Astrocyte (in vitro differentiated cells and primary cell): ENCODE measurements around the gene RNF111. TPM values are rescaled to one million over a fixed set of nuclear protein-coding genes. Genes with fewer than 3 reads are reported as not detected.

Experiments used
- DNase-seq: peaks from one replicate; pipeline ENCODE4 v3.0.0-alpha.2; 2010; ENCODE audit warnings: low read depth
- FAIRE-seq: peaks from 2 replicates; lab custom pipeline; 2011; peaks lifted over from hg19 to GRCh38; lab: Jason Lieb, UNC
- H2AFZ ChIP-seq: 2 replicates; pipeline ENCODE4 v1.6.0; 2012; ENCODE audit warnings: low read depth, low read length, inconsistent platforms
- H3K27ac ChIP-seq: 2 replicates; pipeline ENCODE4 v1.5.1; 2011; ENCODE audit warnings: low read depth, low read length, inconsistent platforms
- H3K27me3 ChIP-seq: 2 replicates; pipeline ENCODE4 v1.6.0; 2011; ENCODE audit warnings: low read length, inconsistent platforms; ENCODE audit not compliant: insufficient read depth
- H3K36me3 ChIP-seq: 2 replicates; pipeline ENCODE4 v1.5.1; 2011; ENCODE audit warnings: low read length, inconsistent platforms; ENCODE audit not compliant: insufficient read depth
- H3K4me1 ChIP-seq: 2 replicates; pipeline ENCODE4 v1.5.1; 2011; ENCODE audit warnings: low read length, inconsistent platforms; ENCODE audit not compliant: insufficient read depth
- H3K4me2 ChIP-seq: 2 replicates; pipeline ENCODE4 v1.6.0; 2012; ENCODE audit warnings: low read length, inconsistent platforms
- H3K4me3 ChIP-seq: 2 replicates; pipeline ENCODE4 v1.5.1; 2011; ENCODE audit warnings: low read depth, mild to moderate bottlenecking, low read length, inconsistent platforms; ENCODE audit not compliant: insufficient read depth
- H3K79me2 ChIP-seq: 2 replicates; pipeline ENCODE4 v1.6.0; 2012; ENCODE audit warnings: mild to moderate bottlenecking, low read length, inconsistent platforms; ENCODE audit not compliant: insufficient read depth
- H3K9ac ChIP-seq: 2 replicates; pipeline ENCODE4 v1.6.0; 2012; ENCODE audit warnings: mild to moderate bottlenecking, low read length, inconsistent platforms
- H3K9me3 ChIP-seq: 2 replicates; pipeline ENCODE4 v1.5.1; 2012; ENCODE audit warnings: low read depth, mild to moderate bottlenecking, low read length, inconsistent platforms; ENCODE audit not compliant: insufficient read depth
- H4K20me1 ChIP-seq: 2 replicates; pipeline ENCODE4 v1.6.0; 2012; ENCODE audit warnings: low read length, inconsistent platforms; ENCODE audit not compliant: insufficient read depth
- H3K27ac Mint-ChIP-seq: one replicate; pipeline ENCODE4 v1.8.0; 2021; ENCODE audit warnings: mild to moderate bottlenecking, mixed read lengths; ENCODE audit not compliant: unreplicated experiment
- H3K27me3 Mint-ChIP-seq: one replicate; pipeline ENCODE4 v1.8.0; 2021; ENCODE audit warnings: low read depth, mixed read lengths; ENCODE audit not compliant: unreplicated experiment
- H3K36me3 Mint-ChIP-seq: one replicate; pipeline ENCODE4 v1.8.0; 2021; ENCODE audit warnings: low read depth, mixed read lengths; ENCODE audit not compliant: unreplicated experiment
- H3K4me1 Mint-ChIP-seq: one replicate; pipeline ENCODE4 v1.8.0; 2021; ENCODE audit warnings: low read depth, mixed read lengths; ENCODE audit not compliant: unreplicated experiment
- H3K4me3 Mint-ChIP-seq: one replicate; pipeline ENCODE4 v1.8.0; 2021; ENCODE audit warnings: mild to moderate bottlenecking, moderate library complexity, mixed read lengths; ENCODE audit not compliant: unreplicated experiment
- H3K9me3 Mint-ChIP-seq: one replicate; pipeline ENCODE4 v1.8.0; 2021; ENCODE audit warnings: mild to moderate bottlenecking, mixed read lengths; ENCODE audit not compliant: unreplicated experiment
- EZH2 ChIP-seq: IDR thresholded peaks from 2 replicates; pipeline ENCODE4 v1.6.1; 2012; ENCODE audit warnings: mild to moderate bottlenecking, low read length, inconsistent platforms; ENCODE audit not compliant: insufficient read depth
- total RNA-seq: library from RNA; stranded (reverse); gene quantifications from 2 replicates; pipeline ENCODE4 v1.2.1, GENCODE V29; 2021
- TF ChIP-seq, protein P1 (sequence below): IDR thresholded peaks from 2 replicates; pipeline ENCODE4 v1.5.1; 2011; ENCODE audit warnings: low read depth, mild to moderate bottlenecking, inconsistent platforms, low read length, moderate library complexity; ENCODE audit not compliant: insufficient read depth

RNF111 gene
- total RNA-seq, 1 donor from 2014 or later: 44.1 TPM

DNA sequence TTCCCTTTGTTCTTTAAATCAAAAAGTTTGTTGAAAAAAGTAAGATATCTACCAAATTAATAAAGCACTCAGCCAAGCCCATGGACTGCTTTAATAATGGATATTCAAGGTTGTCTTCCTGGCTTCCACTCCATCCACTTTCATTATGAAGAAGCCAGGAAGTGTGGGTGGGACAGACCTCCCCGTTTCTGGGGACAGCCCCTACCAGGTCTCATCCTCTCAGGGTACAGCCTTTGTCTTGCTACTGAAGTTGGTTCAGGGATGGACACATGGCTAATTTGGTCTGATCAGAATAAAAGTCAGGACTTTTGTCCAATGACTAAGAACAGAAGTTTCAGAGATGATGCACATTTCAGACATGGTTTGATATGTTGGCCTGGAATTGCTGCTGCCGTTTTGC, 150.1 kb downstream of the RNF111 start:
- Mint-ChIP-seq H3K27ac (no peak overlapping the region), H3K4me1 (peaks cover 5% of the 10 kb centered on the region), H3K27me3 (no peaks in the 10 kb centered on the region), H3K9me3 (no peaks in the 10 kb centered on the region), H3K4me3 (no peak overlapping the region), H3K36me3 (peaks cover 36% of the 10 kb centered on the region)
- H4K20me1 ChIP-seq: peaks cover 32% of the 10 kb centered on the region
- no peak for DNase-seq
- H3K4me1 ChIP-seq: no peaks in the 10 kb centered on the region
- H3K27ac ChIP-seq: no peak overlapping the region
- peaks cover 48% of the 10 kb centered on the region for H3K36me3 ChIP-seq
- no peak for FAIRE-seq
- no peak overlapping the region for H3K4me2 ChIP-seq
- H3K4me3 ChIP-seq: no peak overlapping the region
- no peaks in the 10 kb centered on the region for H3K27me3 ChIP-seq
- no peak overlapping the region for H3K9ac ChIP-seq
- peaks cover 15% of the 10 kb centered on the region for H3K79me2 ChIP-seq
- no peaks in the 10 kb centered on the region for H3K9me3 ChIP-seq
- TF ChIP-seq EZH2: no peak
- TF ChIP-seq, protein P1, sequence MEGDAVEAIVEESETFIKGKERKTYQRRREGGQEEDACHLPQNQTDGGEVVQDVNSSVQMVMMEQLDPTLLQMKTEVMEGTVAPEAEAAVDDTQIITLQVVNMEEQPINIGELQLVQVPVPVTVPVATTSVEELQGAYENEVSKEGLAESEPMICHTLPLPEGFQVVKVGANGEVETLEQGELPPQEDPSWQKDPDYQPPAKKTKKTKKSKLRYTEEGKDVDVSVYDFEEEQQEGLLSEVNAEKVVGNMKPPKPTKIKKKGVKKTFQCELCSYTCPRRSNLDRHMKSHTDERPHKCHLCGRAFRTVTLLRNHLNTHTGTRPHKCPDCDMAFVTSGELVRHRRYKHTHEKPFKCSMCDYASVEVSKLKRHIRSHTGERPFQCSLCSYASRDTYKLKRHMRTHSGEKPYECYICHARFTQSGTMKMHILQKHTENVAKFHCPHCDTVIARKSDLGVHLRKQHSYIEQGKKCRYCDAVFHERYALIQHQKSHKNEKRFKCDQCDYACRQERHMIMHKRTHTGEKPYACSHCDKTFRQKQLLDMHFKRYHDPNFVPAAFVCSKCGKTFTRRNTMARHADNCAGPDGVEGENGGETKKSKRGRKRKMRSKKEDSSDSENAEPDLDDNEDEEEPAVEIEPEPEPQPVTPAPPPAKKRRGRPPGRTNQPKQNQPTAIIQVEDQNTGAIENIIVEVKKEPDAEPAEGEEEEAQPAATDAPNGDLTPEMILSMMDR: no peak
- H2AFZ ChIP-seq: no peak overlapping the region

DNA sequence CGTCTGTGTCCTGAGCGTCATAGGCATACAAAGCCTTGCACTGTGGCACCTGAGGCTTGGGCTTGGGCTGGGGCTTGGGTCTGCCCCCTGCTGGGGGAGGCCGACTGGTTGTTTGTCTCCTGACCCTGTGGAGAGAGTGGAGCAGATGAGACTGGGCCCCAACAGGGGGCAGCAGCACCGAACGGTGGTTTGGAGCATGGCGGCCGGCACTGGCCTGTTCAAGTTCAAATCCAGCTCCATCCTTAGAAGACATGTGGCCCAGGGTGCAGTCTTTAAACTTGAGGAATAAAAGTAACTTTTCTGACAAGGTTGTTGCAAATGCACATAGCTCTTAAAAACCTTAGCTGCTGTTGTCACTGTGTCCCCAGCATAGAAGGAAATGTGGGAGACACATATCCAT, 150.8 kb downstream of the RNF111 start:
- H3K4me1 Mint-ChIP-seq: peaks cover 5% of the 10 kb centered on the region
- FAIRE-seq (no peak), DNase-seq (no peak)
- no peak for TF ChIP-seq EZH2
- TF ChIP-seq, protein P1: peak; percentile 43
- no peak overlapping the region for H3K4me3 Mint-ChIP-seq
- Histone ChIP-seq H4K20me1 (peaks cover 37% of the 10 kb centered on the region), H3K36me3 (peaks cover 51% of the 10 kb centered on the region), H3K4me3 (no peak overlapping the region), H3K4me1 (no peaks in the 10 kb centered on the region), H3K4me2 (no peak overlapping the region), H3K9me3 (no peaks in the 10 kb centered on the region), H2AFZ (no peak overlapping the region), H3K79me2 (peaks cover 15% of the 10 kb centered on the region), H3K9ac (no peak overlapping the region), H3K27ac (no peak overlapping the region), H3K27me3 (no peaks in the 10 kb centered on the region)
- H3K27ac Mint-ChIP-seq: no peak overlapping the region
- H3K27me3 Mint-ChIP-seq: no peaks in the 10 kb centered on the region
- H3K9me3 Mint-ChIP-seq: peaks cover 1% of the 10 kb centered on the region
- peaks cover 31% of the 10 kb centered on the region for H3K36me3 Mint-ChIP-seq

DNA sequence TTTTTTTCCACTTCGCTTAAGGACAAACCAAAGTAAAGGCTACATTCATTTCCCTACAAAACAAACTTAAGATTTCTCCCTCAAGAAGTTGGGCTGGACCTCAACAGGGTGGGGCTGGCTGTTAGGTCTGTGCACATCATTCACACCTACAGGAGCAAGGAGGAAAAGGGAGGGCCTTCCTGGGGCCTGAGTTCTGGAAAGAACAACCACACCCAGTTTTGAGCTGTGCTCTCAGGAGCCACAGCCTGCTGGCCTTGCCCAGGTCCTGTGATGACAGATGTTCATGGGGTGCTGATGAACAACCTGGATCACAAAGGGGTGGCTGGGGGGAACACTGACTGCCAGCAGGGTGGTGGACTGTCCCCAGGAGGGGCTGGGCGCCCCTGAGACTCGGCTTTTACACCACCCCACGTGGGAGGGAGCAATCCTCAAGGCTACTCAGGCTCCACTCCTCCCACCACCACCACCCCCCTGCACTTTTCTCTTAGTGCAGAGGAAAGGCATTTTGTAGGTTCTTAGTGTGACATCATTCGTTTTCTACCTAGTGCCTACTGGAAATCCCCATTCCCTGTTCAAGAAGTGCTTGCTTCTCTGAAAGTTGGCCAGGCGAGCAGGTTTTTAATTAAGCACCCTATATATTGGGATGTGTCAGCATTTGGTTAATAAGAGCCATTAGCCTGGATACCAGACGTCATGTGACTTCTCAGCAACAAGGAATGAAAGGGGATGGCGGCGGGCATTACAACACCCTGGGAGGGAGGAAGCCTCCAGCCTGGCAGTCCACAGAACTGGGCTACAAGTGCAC, 153.2 kb downstream of the RNF111 start:
- DNase-seq: peak; percentile 31
- H2AFZ ChIP-seq: no peak overlapping the region
- H3K9me3 ChIP-seq: no peaks in the 10 kb centered on the region
- H3K4me2 ChIP-seq: no peak overlapping the region
- no peak for TF ChIP-seq EZH2
- TF ChIP-seq, protein P1: no peak
- H3K4me3 ChIP-seq: no peak overlapping the region
- H3K9ac ChIP-seq: no peak overlapping the region
- Mint-ChIP-seq H3K4me1 (peaks cover 5% of the 10 kb centered on the region), H3K36me3 (peaks cover 21% of the 10 kb centered on the region), H3K27me3 (no peaks in the 10 kb centered on the region), H3K27ac (no peak overlapping the region), H3K9me3 (peaks cover 1% of the 10 kb centered on the region), H3K4me3 (no peak overlapping the region)
- peaks cover 8% of the 10 kb centered on the region for H3K79me2 ChIP-seq
- peaks cover 32% of the 10 kb centered on the region for H4K20me1 ChIP-seq
- FAIRE-seq: no peak
- H3K36me3 ChIP-seq: peaks cover 33% of the 10 kb centered on the region
- no peaks in the 10 kb centered on the region for H3K4me1 ChIP-seq
- no peak overlapping the region for H3K27ac ChIP-seq
- H3K27me3 ChIP-seq: no peaks in the 10 kb centered on the region
